H1 (cell line): Measurements from ENCODE around the gene PHF13. TPM values are rescaled to one million over a fixed set of nuclear protein-coding genes. Genes with fewer than 3 reads are reported as not detected.
A peak's percentile ranks its signal among the peaks of the same experiment; 100 is the strongest.

Experiments
- CTCF ChIA-PET: fragments of 300-600 bp; sonication (Branson Sonifier 250); formaldehyde crosslinking; loops from one replicate; lab custom pipeline; 2021; ENCODE audit not compliant: partially characterized antibody; lab: Charles Lee
- POLR2A ChIA-PET: fragments of 300-600 bp; sonication (Branson Sonifier 250); formaldehyde crosslinking; loops from one replicate; lab custom pipeline; 2021; ENCODE audit warnings: inconsistent platforms; ENCODE audit not compliant: partially characterized antibody; lab: Charles Lee
- DNase-seq, 2 experiments: peaks; one replicate each; pipeline versions ENCODE4 v3.0.0 to v3.0.0-alpha.2; 2010 to 2022; ENCODE audit warnings: low spot score in 2 of 2, low read depth in 1 of 2, mixed read lengths in 1 of 2
- FAIRE-seq: peaks from 2 replicates; lab custom pipeline; 2011; peaks lifted over from hg19 to GRCh38; lab: Jason Lieb, UNC
- H2AFZ ChIP-seq: 2 replicates; pipeline ENCODE4 v1.8.1; 2012; ENCODE audit warnings: low read length, inconsistent platforms
- H2AK5ac ChIP-seq: 2 replicates; pipeline ENCODE4 v1.6.1; 2013; ENCODE audit warnings: low read depth, low read length
- H2BK120ac ChIP-seq: replicated peaks from 2 replicates; pipeline ENCODE3; 2013; ENCODE audit warnings: low read depth, low read length, inconsistent platforms
- H2BK12ac ChIP-seq: 2 replicates; pipeline ENCODE4 v1.6.1; 2013; ENCODE audit warnings: low read depth, low read length
- H2BK15ac ChIP-seq: 2 replicates; pipeline ENCODE4 v1.6.1; 2013; ENCODE audit warnings: low read length
- H2BK20ac ChIP-seq: 2 replicates; pipeline ENCODE4 v1.6.1; 2013; ENCODE audit warnings: low read length
- H2BK5ac ChIP-seq: 2 replicates; pipeline ENCODE4 v1.6.1; 2013; ENCODE audit warnings: low read depth, low read length
- H3K14ac ChIP-seq: 2 replicates; pipeline ENCODE4 v1.6.1; 2013; ENCODE audit warnings: inconsistent platforms; ENCODE audit not compliant: insufficient read length
- H3K18ac ChIP-seq: 2 replicates; pipeline ENCODE4 v1.6.1; 2013; ENCODE audit warnings: low read length; ENCODE audit errors: extremely low read depth
- H3K23ac ChIP-seq: 2 replicates; pipeline ENCODE4 v1.6.1; 2013; ENCODE audit warnings: inconsistent platforms; ENCODE audit not compliant: insufficient read length
- H3K23me2 ChIP-seq: 2 replicates; pipeline ENCODE4 v1.6.1; 2013; ENCODE audit warnings: low read depth, low read length
- H3K27ac ChIP-seq: 2 replicates; pipeline ENCODE4 v1.6.1; 2011; ENCODE audit warnings: low read depth, low read length, inconsistent platforms
- H3K27me3 ChIP-seq, 4 experiments: replicated peaks in 1 of 4; 1 replicate in 1 of 4; 2 replicates in 3 of 4; pipeline versions ENCODE4 v1.6.1 to v1.8.1; 2011 to 2013; ENCODE audit warnings: low read length in 3 of 4, mild to moderate bottlenecking in 3 of 4, inconsistent platforms in 2 of 4, mixed read lengths in 2 of 4, moderate library complexity in 1 of 4; ENCODE audit not compliant: control insufficient read depth in 3 of 4, insufficient read depth in 3 of 4; ENCODE audit errors: extremely low read depth in 1 of 4
- H3K36me3 ChIP-seq, 4 experiments: 2 replicates each; pipeline versions ENCODE4 v1.6.1 to v1.8.1; 2011 to 2013; ENCODE audit warnings: mild to moderate bottlenecking in 4 of 4, low read length in 3 of 4, moderate library complexity in 2 of 4, control low read depth in 1 of 4, inconsistent platforms in 1 of 4; ENCODE audit not compliant: insufficient read depth in 4 of 4, control insufficient read depth in 2 of 4
- H3K4ac ChIP-seq: replicated peaks from 2 replicates; pipeline ENCODE3; 2013; ENCODE audit warnings: low read length, low read depth, mixed read lengths, inconsistent platforms; ENCODE audit not compliant: insufficient read length
- H3K4me1 ChIP-seq, 4 experiments: replicated peaks in 1 of 4; 1 replicate in 1 of 4; 2 replicates in 3 of 4; pipeline versions ENCODE4 v1.6.1 to v1.8.1; 2011 to 2013; ENCODE audit warnings: low read length in 3 of 4, inconsistent platforms in 2 of 4, mixed read lengths in 1 of 4; ENCODE audit not compliant: insufficient read depth in 4 of 4, control insufficient read depth in 3 of 4
- H3K4me2 ChIP-seq, 2 experiments: 2 replicates each; pipeline versions ENCODE4 v1.6.1 to v1.8.1; 2011 to 2013; ENCODE audit warnings: low read depth in 2 of 2, low read length in 2 of 2, control low read depth in 1 of 2, inconsistent platforms in 1 of 2, mild to moderate bottlenecking in 1 of 2; ENCODE audit not compliant: insufficient read depth in 1 of 2
- H3K4me3 ChIP-seq, 4 experiments: fragments of 200-600, 300-600 bp in 1 of 4; sonication (generic), shearing (Covaris generic), sonication (Bioruptor Twin) in 1 of 4; 2 replicates each; pipeline versions ENCODE4 v1.5.1 to v1.8.1; 2011 to 2016; ENCODE audit warnings: low read length in 4 of 4, low read depth in 3 of 4, control low read depth in 2 of 4, inconsistent platforms in 2 of 4, mild to moderate bottlenecking in 2 of 4, mixed read lengths in 1 of 4, moderate library complexity in 1 of 4; ENCODE audit not compliant: insufficient read depth in 2 of 4; ENCODE audit errors: extremely low read depth in 1 of 4
- H3K56ac ChIP-seq: replicated peaks from 2 replicates; pipeline ENCODE3; 2013; ENCODE audit warnings: low read depth, mild to moderate bottlenecking, mixed read lengths, low read length, inconsistent platforms; ENCODE audit not compliant: insufficient read length
- H3K79me1 ChIP-seq: 2 replicates; pipeline ENCODE4 v1.6.1; 2013; ENCODE audit warnings: low read depth, low read length, control low read depth
- H3K79me2 ChIP-seq, 2 experiments: 2 replicates each; pipeline versions ENCODE4 v1.6.1 to v1.8.1; 2012 to 2013; ENCODE audit warnings: low read length in 2 of 2, mild to moderate bottlenecking in 2 of 2, inconsistent platforms in 1 of 2; ENCODE audit not compliant: insufficient read depth in 2 of 2, control insufficient read depth in 1 of 2
- H3K9ac ChIP-seq, 4 experiments: replicated peaks in 1 of 4; 1 replicate in 1 of 4; 2 replicates in 3 of 4; pipeline versions ENCODE4 v1.6.1 to v1.8.1; 2011 to 2013; ENCODE audit warnings: low read depth in 3 of 4, low read length in 3 of 4, control low read depth in 2 of 4, mild to moderate bottlenecking in 2 of 4, moderate library complexity in 2 of 4, inconsistent platforms in 1 of 4; ENCODE audit errors: extremely low read depth in 1 of 4
- H3K9me3 ChIP-seq, 2 experiments: 2 replicates each; pipeline versions ENCODE4 v1.6.1 to v1.8.1; 2012 to 2013; ENCODE audit warnings: mild to moderate bottlenecking in 2 of 2, moderate library complexity in 2 of 2, control low read depth in 1 of 2, inconsistent platforms in 1 of 2, low read depth in 1 of 2, low read length in 1 of 2, mixed read lengths in 1 of 2; ENCODE audit not compliant: insufficient read depth in 2 of 2
- H4K20me1 ChIP-seq, 2 experiments: replicated peaks in 1 of 2; 2 replicates each; pipeline versions ENCODE3 to v1.8.1; 2011 to 2013; ENCODE audit warnings: inconsistent platforms in 2 of 2, low read length in 2 of 2, mild to moderate bottlenecking in 1 of 2; ENCODE audit not compliant: insufficient read depth in 2 of 2, control insufficient read depth in 1 of 2
- H4K5ac ChIP-seq: 2 replicates; pipeline ENCODE4 v1.6.1; 2013; ENCODE audit warnings: low read length, low read depth, mixed read lengths, inconsistent platforms; ENCODE audit not compliant: insufficient read length
- H4K8ac ChIP-seq: 2 replicates; pipeline ENCODE4 v1.8.0; 2013; ENCODE audit warnings: mild to moderate bottlenecking, moderate library complexity, low read length, inconsistent platforms; ENCODE audit not compliant: insufficient read depth; ENCODE audit errors: extremely low read depth
- H4K91ac ChIP-seq: replicated peaks from 2 replicates; pipeline ENCODE3; 2013; ENCODE audit warnings: low read length, mixed read lengths, inconsistent platforms; ENCODE audit not compliant: insufficient read length
- CBX8 ChIP-seq: fragments of 300-800, 300-1000 bp; sonication (generic); IDR thresholded peaks from 2 replicates; pipeline ENCODE4 v1.7.1; 2016; ENCODE audit warnings: low read depth, low read length, borderline replicate concordance
- CEBPB ChIP-seq: IDR thresholded peaks from 2 replicates; pipeline ENCODE4 v1.6.1; 2012; ENCODE audit warnings: low read depth, low read length
- CHD1 ChIP-seq: IDR thresholded peaks from 2 replicates; pipeline ENCODE4 v1.6.1; 2012; ENCODE audit warnings: low read depth, low read length, improper control_type of control experiment
- CREB1 ChIP-seq: IDR thresholded peaks from 2 replicates; pipeline ENCODE4 v1.6.1; 2012; ENCODE audit warnings: inconsistent platforms
- GTF2F1 ChIP-seq: IDR thresholded peaks from 2 replicates; pipeline ENCODE4 v1.6.1; 2012; ENCODE audit warnings: low read depth, low read length, improper control_type of control experiment, borderline replicate concordance
- JUN ChIP-seq: IDR thresholded peaks from 2 replicates; pipeline ENCODE4 v1.6.1; 2011; ENCODE audit warnings: low read depth, mild to moderate bottlenecking, improper control_type of control experiment, low read length
- NANOG ChIP-seq: IDR thresholded peaks from 2 replicates; pipeline ENCODE4 v1.6.1; 2011; ENCODE audit warnings: low read length, low read depth, mild to moderate bottlenecking, inconsistent platforms; ENCODE audit not compliant: insufficient read depth, poor library complexity, severe bottlenecking
- PHF8 ChIP-seq: fragments of 200-600 bp; sonication (generic); conservative IDR thresholded peaks from 2 replicates; pipeline ENCODE4 v1.7.1; 2012; ENCODE audit warnings: low read depth, mild to moderate bottlenecking, inconsistent platforms, low read length, moderate library complexity
- SIRT6 ChIP-seq: IDR thresholded peaks from one replicate; pipeline ENCODE4 v1.7.1; 2012; ENCODE audit warnings: low read length, inconsistent platforms
- SP4 ChIP-seq: IDR thresholded peaks from 2 replicates; pipeline ENCODE4 v1.6.1; 2012; ENCODE audit warnings: low read length, inconsistent platforms
- TEAD4 ChIP-seq: IDR thresholded peaks from 2 replicates; pipeline ENCODE4 v1.6.1; 2012; ENCODE audit warnings: low read depth, low read length, inconsistent platforms, mixed read lengths
- WGBS, 2 experiments: shearing (Covaris generic) in 1 of 2; methylation state at CpG; one replicate each; pipeline versions ENCODE4 v1.1.6 to v1.1.7; 2013 to 2015; ENCODE audit warnings: low lambda C conversion rate in 2 of 2, mixed read lengths in 2 of 2, inconsistent platforms in 1 of 2, low coverage in 1 of 2, missing lambda C conversion rate in 1 of 2; ENCODE audit not compliant: insufficient replicate concordance in 2 of 2, insufficient coverage in 1 of 2, insufficient read length in 1 of 2; ENCODE audit errors: extremely low coverage in 1 of 2, missing lambda C conversion rate in 1 of 2; 5-methylcytosine and 5-hydroxymethylcytosine counted together
- polyA plus RNA-seq, 7 experiments: library from polyadenylated mRNA; depleted of rRNA in 3 of 7; stranded (reverse) in 5 of 7; unstranded in 2 of 7; fragments of >200 nt in 5 of 7; fragments of 200-250 nt in 2 of 7; gene quantifications; 1 replicate in 5 of 7; 2 replicates in 1 of 7; 4 replicates in 1 of 7; pipeline versions ENCODE4 v1.2.1 to v1.2.3, GENCODE V29; 2011 to 2013; ENCODE audit warnings: missing spikeins in 2 of 7, mixed read lengths in 2 of 7
- total RNA-seq: library from RNA; stranded (reverse); fragmentation: NEBNext Ultra II Directional; extraction: Animal tissue kit (Norgen Biotek cat#: 25700); gene quantifications from 2 replicates; pipeline ENCODE4 v1.2.1, GENCODE V29; 2021

PHF13 gene
- total and polyA plus RNA-seq, 2 of the 8 experiments (the other 6 are each of a cell fraction or from before 2014, with no cell fraction given), result 11.7 to 39.6 TPM

DNA sequence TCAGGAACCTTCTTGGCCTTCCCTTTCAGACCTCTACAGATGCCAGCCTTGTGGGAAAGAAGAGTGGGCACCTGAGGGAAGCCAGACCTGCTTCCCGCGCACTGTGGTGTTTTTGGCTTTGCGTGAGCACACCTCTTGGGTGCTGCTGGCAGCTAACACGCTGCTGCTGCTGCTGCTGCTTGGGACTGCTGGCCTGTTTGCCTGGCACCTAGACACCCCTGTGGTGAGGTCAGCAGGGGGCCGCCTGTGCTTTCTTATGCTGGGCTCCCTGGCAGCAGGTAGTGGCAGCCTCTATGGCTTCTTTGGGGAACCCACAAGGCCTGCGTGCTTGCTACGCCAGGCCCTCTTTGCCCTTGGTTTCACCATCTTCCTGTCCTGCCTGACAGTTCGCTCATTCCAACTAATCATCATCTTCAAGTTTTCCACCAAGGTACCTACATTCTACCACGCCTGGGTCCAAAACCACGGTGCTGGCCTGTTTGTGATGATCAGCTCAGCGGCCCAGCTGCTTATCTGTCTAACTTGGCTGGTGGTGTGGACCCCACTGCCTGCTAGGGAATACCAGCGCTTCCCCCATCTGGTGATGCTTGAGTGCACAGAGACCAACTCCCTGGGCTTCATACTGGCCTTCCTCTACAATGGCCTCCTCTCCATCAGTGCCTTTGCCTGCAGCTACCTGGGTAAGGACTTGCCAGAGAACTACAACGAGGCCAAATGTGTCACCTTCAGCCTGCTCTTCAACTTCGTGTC lies 34.7 kb upstream of the PHF13 start:
- Histone ChIP-seq H4K20me1 (peaks cover 0 to 12% of the 10 kb centered on the region in 2 experiments), H3K18ac (0 out of 2 replicates have a peak overlapping the region, but pooled peaks have one; percentile 15), H3K79me2 (peaks cover 0 to 13% of the 10 kb centered on the region in 2 experiments; a peak in 1 of 4 replicates), H3K56ac (no peak overlapping the region), H3K27ac (peak overlapping the region; percentile 6; the same call in 1 of the 2 replicates), H3K79me1 (peaks cover 5% of the 10 kb centered on the region), H3K9ac (0 out of 7 replicates have a peak overlapping the region, but pooled peaks of 1 of the 4 experiments have one; percentile 8), H3K14ac (no peak overlapping the region), H3K4ac (peak overlapping the region; percentile 40), H3K4me2 (peak overlapping the region; percentile 70 to 87), H4K5ac (no peak overlapping the region), H4K8ac (peak overlapping the region; percentile 72), H3K36me3 (no peaks in the 10 kb centered on the region), H2BK12ac (peak overlapping the region; percentile 32), H3K23ac (no peak overlapping the region), H2BK5ac (no peak overlapping the region; the same call in 1 of the 2 replicates), H2BK15ac (peak overlapping the region; percentile 24; the same call in 1 of the 2 replicates), H3K27me3 (no peaks in the 10 kb centered on the region; a peak in 2 of 7 replicates), H2BK20ac (no peak overlapping the region), H2AK5ac (peak overlapping the region; percentile 68), H3K9me3 (no peaks in the 10 kb centered on the region), H4K91ac (peak overlapping the region; percentile 52), H2AFZ (peak overlapping the region; percentile 34; the same call in 1 of the 2 replicates), H2BK120ac (no peak overlapping the region), H3K4me1 (peaks cover 0 to 17% (median 15%) of the 10 kb centered on the region in 4 experiments; a peak in 6 of 7 replicates), H3K23me2 (peaks cover 5% of the 10 kb centered on the region), H3K4me3 (peak overlapping the region in 1 of 4 experiments; percentile 72; a peak in 3 of 8 replicates)
- DNase-seq (no peak), FAIRE-seq (no peak)
- WGBS, 2 experiments, result 88% methylated on average over 14 of the region's 14 CpGs; no CpG with 5 or more reads in 1 of the 2 experiments
- ChIA-PET POLR2A (interaction anchor here (1.1 to 17.4 kb wide), 4 partner anchors 9 to 53 kb away, joined by 5 to 196 read pairs (median 7); partner anchors contain the start of genes KLHL21, NOL9 and TAS1R1), CTCF (interaction anchor here (1.7 to 4.3 kb wide), 2 partner anchors 9 to 25 kb away, joined by 3 to 23 read pairs; partner anchors contain the start of genes NOL9 and TAS1R1)
- TF ChIP-seq CEBPB, result no peak
- TF ChIP-seq GTF2F1, result no peak
- TF ChIP-seq NANOG, result no peak
- no peak for TF ChIP-seq SP4
- no peak for TF ChIP-seq CBX8
- TF ChIP-seq JUN, result no peak
- TF ChIP-seq SIRT6, result no peak
- no peak for TF ChIP-seq CREB1
- TF ChIP-seq CHD1, result no peak
- no peak for TF ChIP-seq PHF8
- no peak for TF ChIP-seq TEAD4
